Airway epithelial cell (primary cell): ENCODE data around the gene RABGAP1. TPM values are rescaled to one million over a fixed set of nuclear protein-coding genes. Genes with fewer than 3 reads are reported as not detected.

ENCODE experiments used
- total RNA-seq: library from RNA; depleted of rRNA; stranded (reverse); fragments of >200 nt; gene quantifications from 2 replicates; pipeline ENCODE4 v1.2.3, GENCODE V29; 2015

RABGAP1 gene
- total RNA-seq: 11.6 and 15.2 TPM in 2 replicates

GRCh38 chr9:122940749-122941581 lies at the start of gene RABGAP1:
Gene RABGAP1, plus strand, starts transcription at chr9:122941020. Its CDS starts 16,040 bp downstream, at chr9:122957060.

GRCh38 chr9:122904823-122905710 lies 35.8 kb upstream of the RABGAP1 start, which contains the start of gene RC3H2:
Gene RC3H2, minus strand, starts transcription at chr9:122905359. Its CDS starts 7,850 bp downstream, at chr9:122897509.

GRCh38 chr9:122912964-122913673 lies 27.7 kb upstream of the RABGAP1 start, which contains the start of gene ZBTB6:
Gene ZBTB6, minus strand, starts transcription at chr9:122913323. Its CDS starts 1,251 bp downstream, at chr9:122912072.

GRCh38 chr9:122931226-122932121 lies 9.3 kb upstream of the RABGAP1 start, which contains the start of gene ZBTB26:
Gene ZBTB26, minus strand, starts transcription at chr9:122931512. Its CDS starts 11,578 bp downstream, at chr9:122919934.

GRCh38 chr9:123033352-123033751 lies 92.5 kb downstream of the RABGAP1 start, which contains the start of gene GPR21:
Gene GPR21, plus strand, starts transcription at chr9:123033667. Its CDS starts 900 bp downstream, at chr9:123034567.

Other genes with a start within 250 kb of the RABGAP1 start
- not detected in 2 replicates for gene OR1L4, start 217.0 kb upstream of the RABGAP1 start, total RNA-seq
- gene OR1L6, start 198.7 kb upstream of the RABGAP1 start, total RNA-seq: not detected in 2 replicates
- not detected in 2 replicates for gene OR5C1, start 152.1 kb upstream of the RABGAP1 start, total RNA-seq
- gene OR1K1, start 140.9 kb upstream of the RABGAP1 start, total RNA-seq: not detected in 2 replicates
- 16.7 and 17.2 TPM in 2 replicates for gene PDCL, start 112.4 kb upstream of the RABGAP1 start, total RNA-seq
- gene RC3H2, start 35.7 kb upstream of the RABGAP1 start, total RNA-seq: 21.9 and 32.8 TPM in 2 replicates
- 4.5 and 8.5 TPM in 2 replicates for gene ZBTB6, start 27.7 kb upstream of the RABGAP1 start, total RNA-seq
- gene ZBTB26, start 9.5 kb upstream of the RABGAP1 start, total RNA-seq: 0.56 and 2.5 TPM in 2 replicates
- 0.28 and 0.42 TPM in 2 replicates for gene GPR21, start 92.6 kb downstream of the RABGAP1 start, total RNA-seq